HEK293 (cell line): Measurements from ENCODE around the gene MATCAP1.
A peak's percentile ranks its signal among the peaks of the same experiment; 100 is the strongest.

ENCODE experiments used
- GLI4 ChIP-seq: fragments of 450-650 bp; formaldehyde crosslinking; IDR thresholded peaks from 2 replicates; pipeline ENCODE4 v1.5.1; 2016; ENCODE audit warnings: missing biosample characterization, missing genetic modification characterization
- GLIS2 ChIP-seq: fragments of 450-650 bp; formaldehyde crosslinking; IDR thresholded peaks from 2 replicates; pipeline ENCODE4 v1.5.1; 2016; ENCODE audit warnings: missing biosample characterization, missing genetic modification characterization
- HIC1 ChIP-seq: fragments of 450-650 bp; formaldehyde crosslinking; IDR thresholded peaks from 2 replicates; pipeline ENCODE4 v1.5.1; 2016; ENCODE audit warnings: missing biosample characterization, missing genetic modification characterization
- KLF7 ChIP-seq: fragments of 450-650 bp; formaldehyde crosslinking; IDR thresholded peaks from 2 replicates; pipeline ENCODE4 v1.5.1; 2016; ENCODE audit warnings: missing biosample characterization, missing genetic modification characterization, borderline replicate concordance
- KLF8 ChIP-seq: fragments of 450-650 bp; formaldehyde crosslinking; IDR thresholded peaks from 2 replicates; pipeline ENCODE4 v1.5.1; 2016; ENCODE audit warnings: missing biosample characterization, missing genetic modification characterization
- KLF9 ChIP-seq: fragments of 450-650 bp; formaldehyde crosslinking; IDR thresholded peaks from 2 replicates; pipeline ENCODE4 v1.5.1; 2016; ENCODE audit warnings: missing biosample characterization, missing genetic modification characterization, low read depth
- PRDM10 ChIP-seq: fragments of 450-650 bp; formaldehyde crosslinking; IDR thresholded peaks from 2 replicates; pipeline ENCODE4 v1.5.1; 2016; ENCODE audit warnings: missing biosample characterization, missing genetic modification characterization
- SCRT1 ChIP-seq: fragments of 450-650 bp; formaldehyde crosslinking; IDR thresholded peaks from 2 replicates; pipeline ENCODE4 v1.5.1; 2016; ENCODE audit warnings: missing biosample characterization, missing genetic modification characterization, borderline replicate concordance
- SCRT2 ChIP-seq: fragments of 450-650 bp; formaldehyde crosslinking; IDR thresholded peaks from 2 replicates; pipeline ENCODE4 v1.5.1; 2016; ENCODE audit warnings: missing biosample characterization, missing genetic modification characterization
- SETDB1 ChIP-seq: IDR thresholded peaks from one replicate; pipeline ENCODE4 v1.6.1; 2017; ENCODE audit warnings: mild to moderate bottlenecking, low read length, moderate library complexity, mixed read lengths; ENCODE audit not compliant: insufficient read length
- YY1 ChIP-seq: fragments of 450-650 bp; formaldehyde crosslinking; IDR thresholded peaks from 2 replicates; pipeline ENCODE4 v1.5.1; 2018; ENCODE audit warnings: missing biosample characterization, missing genetic modification characterization
- ZBTB10 ChIP-seq: fragments of 450-650 bp; formaldehyde crosslinking; IDR thresholded peaks from 2 replicates; pipeline ENCODE4 v1.5.1; 2016; ENCODE audit warnings: missing biosample characterization, missing genetic modification characterization
- ZFHX2 ChIP-seq: fragments of 450-650 bp; formaldehyde crosslinking; conservative IDR thresholded peaks from 2 replicates; pipeline ENCODE4 v1.5.1; 2016; ENCODE audit warnings: missing biosample characterization, missing genetic modification characterization
- ZFP37 ChIP-seq: fragments of 450-650 bp; formaldehyde crosslinking; IDR thresholded peaks from 2 replicates; pipeline ENCODE4 v1.5.1; 2016; ENCODE audit warnings: missing biosample characterization, missing genetic modification characterization
- ZNF121 ChIP-seq: fragments of 450-650 bp; formaldehyde crosslinking; IDR thresholded peaks from 2 replicates; pipeline ENCODE4 v1.5.1; 2016; ENCODE audit warnings: missing biosample characterization, missing genetic modification characterization
- ZNF132 ChIP-seq: fragments of 450-650 bp; formaldehyde crosslinking; IDR thresholded peaks from 2 replicates; pipeline ENCODE4 v1.5.1; 2017; ENCODE audit warnings: missing biosample characterization, missing genetic modification characterization, borderline replicate concordance
- ZNF280C ChIP-seq: fragments of 450-650 bp; formaldehyde crosslinking; IDR thresholded peaks from 2 replicates; pipeline ENCODE4 v1.5.1; 2016; ENCODE audit warnings: missing biosample characterization, missing genetic modification characterization
- ZNF433 ChIP-seq: fragments of 450-650 bp; formaldehyde crosslinking; IDR thresholded peaks from 2 replicates; pipeline ENCODE4 v1.5.1; 2016; ENCODE audit warnings: missing biosample characterization, missing genetic modification characterization, low read depth
- ZNF488 ChIP-seq: fragments of 450-650 bp; formaldehyde crosslinking; IDR thresholded peaks from 2 replicates; pipeline ENCODE4 v1.5.1; 2016; ENCODE audit warnings: missing biosample characterization, missing genetic modification characterization
- ZNF529 ChIP-seq: fragments of 450-650 bp; formaldehyde crosslinking; IDR thresholded peaks from 2 replicates; pipeline ENCODE4 v1.5.1; 2017; ENCODE audit warnings: missing genetic modification characterization, missing biosample characterization; ENCODE audit not compliant: insufficient replicate concordance
- ZNF555 ChIP-seq: fragments of 450-650 bp; formaldehyde crosslinking; conservative IDR thresholded peaks from 2 replicates; pipeline ENCODE4 v1.5.1; 2017; ENCODE audit warnings: missing biosample characterization, mild to moderate bottlenecking, missing genetic modification characterization, inconsistent platforms
- ZNF561 ChIP-seq: fragments of 450-650 bp; IDR thresholded peaks from 2 replicates; pipeline ENCODE4 v1.5.1; 2018; ENCODE audit warnings: missing biosample characterization, missing genetic modification characterization, borderline replicate concordance
- ZNF580 ChIP-seq: fragments of 450-650 bp; formaldehyde crosslinking; IDR thresholded peaks from 2 replicates; pipeline ENCODE4 v1.5.1; 2016; ENCODE audit warnings: missing biosample characterization, missing genetic modification characterization
- ZNF660 ChIP-seq: fragments of 450-650 bp; IDR thresholded peaks from 2 replicates; pipeline ENCODE4 v1.5.1; 2018; ENCODE audit warnings: missing biosample characterization, mild to moderate bottlenecking, missing genetic modification characterization
- ZNF701 ChIP-seq: fragments of 450-650 bp; formaldehyde crosslinking; IDR thresholded peaks from 2 replicates; pipeline ENCODE4 v1.5.1; 2016; ENCODE audit warnings: missing biosample characterization, missing genetic modification characterization
- ZNF747 ChIP-seq: fragments of 450-650 bp; formaldehyde crosslinking; IDR thresholded peaks from 2 replicates; pipeline ENCODE4 v1.5.1; 2016; ENCODE audit warnings: missing biosample characterization, missing genetic modification characterization
- ZSCAN30 ChIP-seq: fragments of 450-650 bp; IDR thresholded peaks from 2 replicates; pipeline ENCODE4 v1.5.1; 2018; ENCODE audit warnings: missing biosample characterization, mild to moderate bottlenecking, missing genetic modification characterization, moderate library complexity
- ZXDB ChIP-seq: fragments of 450-650 bp; formaldehyde crosslinking; IDR thresholded peaks from 2 replicates; pipeline ENCODE4 v1.5.1; 2016; ENCODE audit warnings: missing biosample characterization, missing genetic modification characterization

MATCAP1 gene

GRCh38 chr16:67155295-67156142 lies 28.2 kb downstream of the MATCAP1 start (continued):
- TF ChIP-seq ZNF580 (tag by site-specific recombination) (no peak), HIC1 (tag by site-specific recombination) (no peak), SCRT1 (no peak), ZNF555 (tag by site-specific recombination) (no peak), GLIS2 (tag by site-specific recombination) (no peak), KLF7 (no peak), ZFHX2 (tag by site-specific recombination) (no peak; the same call in 1 of the 2 replicates), ZFP37 (tag by site-specific recombination) (no peak), GLI4 (tag by site-specific recombination) (no peak), SETDB1 (no peak), KLF8 (tag by site-specific recombination) (no peak), ZNF529 (tag by site-specific recombination) (no peak), ZSCAN30 (tag by site-specific recombination) (peak; percentile 95), KLF9 (tag by site-specific recombination) (peak; percentile 62), ZBTB10 (tag by site-specific recombination) (no peak), PRDM10 (0 out of 2 replicates have a peak, but pooled peaks have one; percentile 18), ZNF747 (tag by site-specific recombination) (no peak), ZNF660 (tag by site-specific recombination) (peak; percentile 91), ZNF433 (no peak), SCRT2 (tag by site-specific recombination) (no peak), YY1 (tag by site-specific recombination) (no peak), ZNF701 (no peak), ZNF132 (no peak), ZNF121 (no peak), ZNF280C (tag by site-specific recombination) (no peak), ZNF488 (tag by site-specific recombination) (no peak), ZNF561 (tag by site-specific recombination) (peak; percentile 83), ZXDB (tag by site-specific recombination) (no peak)
